ENCODE results near the gene LRP8.

GRCh38 chr1:53304527-53304926 lies 23.3 kb downstream of the LRP8 start:
- TF ChIP-seq CTCF (conservative IDR thresholded peaks at IDR 0.05; ENCODE audit: low read depth, low read length) (no peak), EZH2 (IDR thresholded peaks at IDR 0.05; ENCODE audit: low read length, unreplicated experiment) (no peak)

Measured in PC-3 (cell line).